ENCODE measurements around the gene FAM168A.
A peak's percentile ranks its signal among the peaks of the same experiment; 100 is the strongest.

FAM168A gene

GRCh38 chr11:73398132-73398526 is 199.8 kb downstream of the FAM168A start:
- no peak for DNase-seq

GRCh38 chr11:73397468-73398131 is 200.3 kb downstream of the FAM168A start:
- DNase-seq, result no peak

DNA sequence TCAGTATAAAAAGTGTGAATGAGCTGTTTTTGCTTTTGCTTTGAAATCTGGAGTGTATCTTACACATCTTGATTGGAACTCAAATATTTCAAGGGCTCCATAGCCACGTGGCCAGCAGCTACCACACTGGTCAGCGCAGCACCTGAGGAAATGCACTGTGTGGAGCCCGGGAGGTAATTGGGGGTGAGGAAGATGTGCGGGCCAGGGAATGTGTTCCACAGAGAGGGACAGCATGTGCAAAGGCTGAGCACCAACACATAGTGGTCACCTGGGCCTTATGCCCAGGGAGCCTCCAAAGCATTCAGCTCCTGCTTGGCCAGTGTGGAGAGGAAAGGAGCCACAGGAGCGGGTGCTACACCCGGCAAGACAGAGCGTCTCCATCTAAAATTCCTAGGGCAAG is 200.9 kb downstream of the FAM168A start:
- DNase-seq, result no peak

DNA sequence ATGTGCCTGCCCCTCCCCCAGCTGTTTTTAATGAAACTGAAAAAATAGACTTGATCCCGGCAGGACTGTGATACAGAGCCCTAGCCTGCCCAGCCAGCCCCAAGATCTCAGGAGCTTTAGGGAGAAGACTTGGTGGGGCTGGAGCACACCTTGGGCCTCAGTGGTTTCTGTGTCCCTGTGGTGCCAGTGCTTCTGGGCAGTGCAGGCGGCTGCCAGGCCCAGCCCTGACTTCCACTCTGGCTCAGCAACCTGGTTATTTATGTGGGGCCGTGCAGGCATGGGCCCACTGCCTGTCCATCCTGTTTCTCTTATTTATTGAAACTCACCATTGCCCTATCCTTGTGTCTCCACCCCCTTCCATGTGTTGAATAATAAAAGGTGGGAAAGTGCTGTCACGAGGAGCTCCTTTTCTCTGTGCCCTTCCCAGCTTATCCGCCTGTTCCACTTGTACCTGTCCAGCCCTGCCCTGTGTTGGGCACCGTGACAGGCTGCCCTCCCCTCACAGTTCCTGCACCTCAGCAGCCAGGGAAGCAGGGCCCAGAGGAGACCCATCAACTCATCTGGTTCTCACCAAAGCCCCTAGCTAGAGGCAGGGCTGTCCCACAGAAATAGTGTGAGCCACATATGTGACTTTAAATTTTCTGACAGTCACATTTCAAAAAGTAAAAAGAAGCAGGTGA is 201.5 kb downstream of the FAM168A start:
- DNase-seq, result no peak

- DNase-seq, result no peak
Observed at GRCh38 chr11:73395297-73396208, 202.4 kb downstream of the FAM168A start.

GRCh38 chr11:73394416-73395296 is 203.3 kb downstream of the FAM168A start:
- no peak for DNase-seq

DNA sequence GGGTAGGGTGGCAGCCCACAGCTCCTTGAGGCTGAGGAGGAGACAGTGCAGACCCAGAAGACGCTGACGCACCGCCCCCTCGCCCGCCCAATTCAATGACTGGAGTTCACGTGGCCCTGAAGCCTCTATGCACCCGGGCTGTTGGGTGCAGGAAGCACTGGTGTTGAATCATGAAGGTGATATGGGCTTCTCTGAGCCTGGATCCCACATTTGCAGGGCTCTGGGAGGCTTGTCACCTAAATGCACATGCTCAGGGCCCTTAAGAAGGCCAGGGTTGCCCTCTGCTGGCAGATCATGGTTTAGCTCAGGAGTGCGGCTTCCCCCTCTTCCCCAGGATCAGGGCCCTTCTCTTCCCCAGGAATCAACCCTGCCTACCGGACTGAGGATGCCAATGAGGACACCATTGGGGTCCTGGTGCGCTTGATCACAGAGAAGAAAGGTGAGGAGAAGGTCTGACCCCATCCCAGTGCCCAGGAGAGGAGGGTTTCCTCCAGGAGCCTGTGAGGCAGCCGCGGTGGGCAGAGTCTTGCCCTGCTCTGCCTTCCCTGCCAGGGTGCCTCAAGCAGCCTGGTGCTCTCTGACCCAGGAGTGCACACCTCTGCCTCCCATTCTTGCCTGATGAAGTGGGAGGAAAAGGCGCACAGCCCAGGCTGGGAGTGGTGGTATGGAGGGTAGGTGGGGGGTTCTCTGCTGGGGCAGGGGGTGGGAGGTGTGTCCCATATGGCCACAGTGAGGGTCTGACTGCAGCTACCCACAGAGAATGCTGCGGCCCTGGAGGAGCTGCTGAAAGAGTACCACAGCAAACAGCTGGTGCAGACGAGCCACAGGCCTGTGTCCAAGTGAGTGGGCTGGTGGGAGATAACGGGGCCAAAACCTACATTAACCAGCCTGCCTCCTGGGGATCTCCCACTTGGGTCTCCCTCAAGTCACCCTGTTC is 204.2 kb downstream of the FAM168A start:
- peak; percentile 10 to 58 (median 26) for DNase-seq

- no peak for DNase-seq
Observed at GRCh38 chr11:73393011-73393380, 204.9 kb downstream of the FAM168A start.

DNA sequence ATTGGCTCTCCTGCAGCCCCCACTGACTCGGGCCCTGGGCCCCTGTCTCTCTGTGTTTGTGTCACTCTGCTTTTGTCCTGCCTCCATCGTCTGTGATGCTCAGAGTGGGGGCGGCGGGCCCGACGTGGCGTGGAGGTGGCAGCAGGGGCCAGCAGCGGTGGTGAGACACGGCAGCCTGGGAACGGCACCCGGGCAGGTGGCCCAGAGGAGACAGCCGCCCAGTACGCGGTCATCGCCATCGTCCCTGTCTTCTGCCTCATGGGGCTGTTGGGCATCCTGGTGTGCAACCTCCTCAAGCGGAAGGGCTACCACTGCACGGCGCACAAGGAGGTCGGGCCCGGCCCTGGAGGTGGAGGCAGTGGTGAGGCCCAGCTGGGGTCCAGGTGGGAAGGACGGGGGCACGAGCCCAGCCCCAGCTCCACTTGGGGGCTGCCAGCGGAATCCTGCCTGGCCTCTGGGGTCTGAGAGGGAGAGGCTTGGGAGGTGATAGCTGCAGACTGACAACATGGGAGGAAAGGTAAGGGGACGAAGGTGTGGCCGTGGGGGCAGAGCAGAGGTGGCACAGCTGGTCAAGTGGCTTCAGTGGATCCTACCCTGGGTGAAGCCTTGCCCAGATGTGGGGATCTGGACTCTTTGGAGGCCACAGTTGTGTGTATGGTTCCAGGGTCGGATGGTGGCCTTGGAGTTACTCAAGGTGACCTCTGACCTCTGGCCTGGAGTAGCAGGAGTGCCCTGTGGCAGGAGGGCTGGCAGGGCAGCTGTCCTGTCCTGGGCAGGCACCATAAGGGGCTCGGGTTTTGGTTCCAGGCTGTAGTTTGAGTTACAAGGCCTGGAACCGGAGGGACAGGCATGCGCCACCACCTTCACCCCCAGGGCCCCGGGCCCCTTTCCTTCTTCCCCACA is 205.6 kb downstream of the FAM168A start:
- no peak for DNase-seq

DNA sequence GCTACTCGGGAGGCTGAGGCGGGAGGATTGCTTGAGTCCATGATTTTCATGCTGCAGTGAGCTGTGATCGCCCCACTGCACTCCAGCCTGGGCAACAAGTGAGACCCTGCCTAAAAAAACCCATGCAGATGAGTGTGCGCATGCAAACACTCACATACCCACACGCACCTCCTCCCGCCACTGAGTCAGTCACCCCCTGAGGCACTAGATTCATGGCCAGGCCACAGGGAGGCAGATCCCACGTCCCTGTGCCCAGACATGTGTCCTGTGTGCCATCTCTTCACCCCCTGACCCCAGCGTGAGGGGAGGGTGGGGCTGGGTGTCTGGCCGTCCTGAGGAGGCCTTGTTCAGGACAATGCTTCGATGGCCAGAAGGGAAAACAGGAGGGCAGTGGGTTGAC is 206.2 kb downstream of the FAM168A start:
- no peak for DNase-seq

DNA sequence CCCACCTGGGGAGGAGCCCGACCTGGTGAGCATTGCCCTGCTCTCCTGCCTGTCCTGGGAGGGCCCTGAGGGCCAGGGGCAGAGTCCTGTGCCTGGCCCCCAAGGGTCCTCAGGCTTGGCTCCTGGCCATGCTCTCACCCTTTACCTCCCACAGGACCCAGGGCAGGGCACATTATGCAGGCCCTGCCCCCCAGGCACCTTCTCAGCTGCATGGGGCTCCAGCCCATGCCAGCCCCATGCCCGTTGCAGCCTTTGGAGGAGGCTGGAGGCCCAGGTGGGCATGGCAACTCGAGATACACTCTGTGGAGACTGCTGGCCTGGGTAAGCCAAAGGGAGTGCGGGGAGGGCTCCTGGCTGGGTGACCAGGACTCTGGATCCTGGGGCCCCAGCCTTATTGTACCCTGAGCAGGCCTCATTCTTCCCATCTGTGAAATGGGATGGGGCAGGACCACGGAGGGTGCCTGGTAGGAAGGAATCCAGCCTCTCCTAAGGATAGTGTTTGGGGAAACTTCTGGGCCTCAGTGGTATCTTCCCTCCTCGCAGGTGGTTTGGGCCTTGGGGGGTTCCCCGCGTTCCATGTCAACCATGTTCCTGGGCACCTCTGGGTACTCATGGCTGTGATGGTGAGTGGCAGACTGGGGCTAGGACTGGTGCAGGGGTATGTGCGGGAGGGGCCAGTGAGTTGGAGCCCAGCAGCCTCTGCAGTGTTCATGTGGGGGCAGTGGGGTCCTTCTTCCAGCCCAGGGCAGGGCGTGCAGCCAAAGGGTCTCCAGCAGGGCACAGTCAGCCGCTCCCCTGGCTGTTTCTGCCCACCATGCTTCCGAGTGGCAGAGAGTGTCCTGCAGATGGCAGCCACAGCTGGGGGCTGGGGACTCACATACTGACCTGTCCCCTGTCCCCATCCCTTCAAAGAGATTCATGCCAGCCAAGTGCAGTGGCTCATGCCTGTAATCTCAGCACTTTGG is 207.0 kb downstream of the FAM168A start:
- DNase-seq, result no peak

- DNase-seq, result no peak
Observed at GRCh38 chr11:73389916-73390315, 208.0 kb downstream of the FAM168A start.

- no peak for DNase-seq
Observed at GRCh38 chr11:73389134-73389525, 208.8 kb downstream of the FAM168A start.

- DNase-seq, result no peak
Observed at GRCh38 chr11:73388265-73389133, 209.4 kb downstream of the FAM168A start.

DNA sequence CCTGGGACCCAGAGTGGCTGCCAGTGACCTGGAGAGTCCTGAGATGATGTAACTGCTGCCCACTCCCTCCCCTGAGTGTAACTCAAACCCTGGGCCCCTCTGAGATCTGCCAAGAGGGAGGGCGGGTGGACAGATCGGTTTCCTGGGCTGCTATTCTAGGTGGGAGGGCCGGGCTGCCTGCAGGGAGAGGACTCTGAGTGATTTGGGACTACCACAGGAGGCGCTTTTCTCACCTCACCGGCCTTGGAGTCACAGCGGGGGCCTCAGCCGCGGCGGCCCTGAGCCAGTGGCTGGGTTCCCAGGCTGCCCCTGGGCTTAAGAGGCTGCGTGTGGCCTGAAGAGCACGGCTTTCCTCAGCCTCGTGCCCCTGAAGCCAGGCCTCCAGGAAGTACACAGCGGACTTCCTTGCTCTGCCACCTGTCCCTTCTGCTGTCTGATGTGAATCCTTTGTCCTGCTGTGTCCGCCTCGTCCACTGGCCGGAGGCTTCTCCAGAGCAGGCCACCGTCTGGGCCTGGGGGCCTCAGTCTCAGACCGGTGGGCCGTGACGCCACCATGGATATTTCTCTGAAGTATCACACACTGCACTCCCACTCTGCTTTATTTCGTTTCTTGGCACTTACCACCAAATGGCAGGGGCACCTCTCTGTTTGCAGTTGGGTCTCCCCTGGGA is 210.2 kb downstream of the FAM168A start:
- no peak for DNase-seq

GRCh38 chr11:73386546-73386945 is 211.4 kb downstream of the FAM168A start:
- DNase-seq, result no peak

DNA sequence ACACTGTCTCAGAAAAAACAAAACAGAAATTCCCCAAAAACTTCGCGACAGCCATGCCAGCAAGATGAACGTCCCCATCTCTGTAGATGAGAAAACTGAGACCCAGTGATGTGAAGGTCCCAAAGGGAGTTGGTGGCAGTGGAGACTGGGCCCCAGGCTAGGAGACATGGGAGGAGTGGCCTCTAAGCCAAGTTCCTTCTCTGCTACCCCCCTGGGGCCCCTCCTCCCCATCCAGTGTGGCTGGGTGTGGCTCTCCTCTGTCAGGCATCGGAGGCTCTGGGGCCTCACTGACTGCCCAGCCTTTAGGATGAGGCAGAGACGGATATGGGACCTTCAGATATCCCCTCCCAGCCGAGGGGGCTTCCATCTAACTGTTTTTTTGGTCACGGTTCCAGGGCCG is 211.9 kb downstream of the FAM168A start:
- DNase-seq, result no peak
